Stimulated activated CD8-positive, alpha-beta memory T cell treated with anti-CD3 and anti-CD28 coated beads, Interleukin-4, amount 100 ng/mL, for 24 hours (primary cell): Measurements from ENCODE around the gene GFER.

Source experiments
- DNase-seq: peaks from one replicate; pipeline ENCODE4 v3.0.0-alpha.2; 2020; ENCODE audit warnings: low read depth

Gene GFER

DNA sequence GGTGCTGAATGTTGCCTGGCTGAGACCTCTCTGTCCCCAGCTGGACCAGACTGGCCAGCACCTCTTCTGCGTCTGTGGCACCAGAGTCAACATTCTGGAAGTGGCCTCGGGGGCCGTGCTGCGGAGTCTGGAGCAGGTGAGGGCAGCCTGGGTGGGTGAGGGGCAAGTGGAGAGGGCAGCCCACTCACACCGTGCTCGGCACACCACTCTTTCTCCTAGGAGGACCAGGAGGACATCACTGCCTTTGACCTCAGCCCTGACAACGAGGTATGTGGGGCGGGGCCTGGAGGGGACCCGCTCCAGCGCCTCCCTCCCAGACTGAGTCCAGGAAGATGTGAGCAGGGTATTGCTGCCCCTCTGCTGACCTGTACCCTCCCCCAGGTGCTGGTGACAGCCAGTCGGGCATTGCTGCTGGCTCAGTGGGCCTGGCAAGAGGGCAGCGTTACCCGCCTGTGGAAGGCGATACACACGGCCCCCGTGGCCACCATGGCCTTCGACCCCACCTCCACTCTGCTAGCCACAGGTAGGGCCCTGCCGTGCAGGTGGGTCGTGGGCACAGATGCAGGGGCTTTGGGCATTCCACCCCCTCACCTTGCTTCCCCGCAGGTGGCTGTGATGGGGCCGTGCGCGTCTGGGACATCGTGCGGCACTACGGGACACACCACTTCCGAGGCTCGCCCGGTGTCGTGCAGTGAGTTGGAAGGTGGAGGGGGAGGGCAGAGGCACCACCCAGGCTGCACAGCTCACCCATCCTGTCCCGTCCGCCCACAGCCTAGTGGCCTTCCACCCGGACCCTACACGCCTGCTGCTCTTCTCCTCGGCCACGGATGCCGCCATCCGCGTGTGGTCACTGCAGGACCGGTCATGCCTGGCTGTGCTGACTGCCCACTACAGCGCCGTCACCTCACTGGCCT, 9.6 kb upstream of the GFER start:
- DNase-seq: no peak

DNA sequence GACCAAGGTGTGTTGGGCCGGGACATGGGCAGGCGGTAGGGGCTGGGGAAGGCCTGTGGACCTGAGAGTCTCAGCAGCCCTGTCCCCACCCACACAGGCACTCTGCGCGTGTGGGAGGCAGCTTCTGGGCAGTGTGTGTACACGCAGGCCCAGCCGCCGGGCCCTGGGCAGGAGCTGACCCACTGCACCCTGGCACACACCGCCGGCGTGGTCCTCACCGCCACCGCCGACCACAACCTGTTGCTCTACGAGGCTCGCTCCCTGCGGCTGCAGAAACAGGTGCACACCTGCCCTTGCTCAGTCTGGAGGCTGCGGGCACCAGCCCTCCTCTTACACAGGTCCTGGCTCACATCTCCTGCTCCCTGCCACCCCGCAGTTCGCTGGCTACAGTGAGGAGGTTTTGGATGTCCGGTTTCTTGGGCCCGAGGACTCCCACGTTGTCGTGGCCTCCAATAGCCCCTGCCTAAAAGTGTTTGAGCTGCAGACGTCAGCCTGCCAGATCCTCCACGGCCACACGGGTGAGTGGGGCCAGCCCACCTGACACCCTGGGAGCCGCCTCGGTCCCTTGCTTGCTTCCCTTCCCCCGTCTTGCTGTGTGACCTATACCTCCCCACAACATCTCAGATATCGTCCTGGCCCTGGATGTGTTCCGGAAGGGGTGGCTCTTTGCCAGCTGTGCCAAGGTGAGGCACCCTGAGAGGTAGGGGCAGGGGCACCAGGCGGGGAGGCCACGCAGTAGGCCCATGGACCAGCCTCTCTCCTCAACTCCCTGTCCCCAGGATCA, 8.4 kb upstream of the GFER start:
- no peak for DNase-seq

DNA sequence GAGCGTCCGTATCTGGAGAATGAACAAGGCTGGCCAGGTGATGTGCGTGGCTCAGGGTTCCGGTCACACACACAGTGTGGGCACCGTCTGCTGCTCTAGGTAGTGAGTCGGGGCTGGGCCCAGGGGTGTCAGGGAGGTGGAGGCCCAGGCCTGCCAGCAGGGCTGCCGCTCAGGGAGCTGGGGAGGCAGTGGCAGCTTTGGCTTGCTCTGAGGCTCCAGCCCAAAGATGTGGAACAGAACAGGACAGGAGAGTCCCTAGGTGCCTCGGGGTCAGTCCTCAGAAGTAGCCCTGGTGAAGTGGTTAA, 7.8 kb upstream of the GFER start:
- DNase-seq: no peak

DNA sequence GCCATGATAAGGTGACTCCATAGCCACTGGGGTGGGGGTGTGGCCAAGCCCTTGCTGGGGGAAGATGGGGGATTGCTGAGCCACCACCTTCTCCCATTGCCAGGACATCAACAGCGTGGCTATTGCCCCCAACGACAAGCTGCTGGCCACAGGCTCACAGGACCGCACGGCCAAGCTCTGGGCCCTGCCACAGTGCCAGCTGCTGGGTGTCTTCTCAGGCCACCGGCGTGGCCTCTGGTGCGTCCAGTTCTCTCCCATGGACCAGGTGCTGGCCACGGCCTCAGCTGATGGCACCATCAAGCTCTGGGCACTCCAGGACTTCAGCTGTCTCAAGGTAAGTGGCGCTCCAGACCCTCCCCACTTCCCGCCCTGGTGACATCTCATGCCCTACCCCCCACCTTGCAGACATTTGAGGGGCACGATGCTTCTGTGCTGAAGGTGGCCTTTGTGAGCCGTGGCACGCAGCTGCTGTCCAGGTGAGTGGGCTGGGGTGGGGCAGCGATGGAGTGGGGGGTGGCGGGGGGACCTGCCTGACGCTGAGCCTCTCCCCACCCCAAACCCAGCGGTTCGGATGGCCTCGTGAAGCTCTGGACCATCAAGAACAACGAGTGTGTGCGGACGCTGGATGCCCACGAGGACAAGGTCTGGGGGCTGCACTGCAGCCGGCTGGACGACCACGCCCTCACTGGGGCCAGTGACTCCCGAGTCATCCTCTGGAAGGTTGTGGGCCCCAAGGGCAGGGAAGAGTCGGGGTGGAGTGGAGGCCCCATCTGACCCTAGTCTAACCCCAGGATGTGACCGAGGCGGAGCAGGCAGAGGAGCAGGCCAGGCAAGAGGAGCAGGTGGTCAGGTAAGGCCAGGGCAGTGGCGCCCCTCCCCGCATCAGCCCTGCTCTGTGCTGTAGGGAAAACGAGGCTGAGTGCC, 6.8 kb upstream of the GFER start:
- DNase-seq: no peak

DNA sequence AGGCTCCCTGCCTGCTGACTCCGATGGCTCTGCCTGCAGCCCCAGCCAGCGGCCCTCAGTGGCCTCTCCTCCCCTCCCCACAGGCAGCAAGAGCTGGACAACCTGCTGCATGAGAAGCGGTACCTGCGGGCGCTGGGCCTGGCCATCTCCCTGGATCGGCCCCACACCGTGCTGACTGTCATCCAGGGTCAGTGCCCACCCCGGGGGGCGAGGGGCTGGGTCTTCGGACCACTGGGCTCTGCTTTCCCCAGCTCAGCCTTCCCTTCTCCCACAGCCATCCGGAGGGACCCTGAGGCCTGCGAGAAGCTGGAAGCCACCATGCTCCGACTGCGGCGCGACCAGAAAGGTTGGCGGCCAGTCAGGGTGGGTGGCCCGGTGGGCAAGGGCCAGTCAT, 6.1 kb upstream of the GFER start:
- no peak for DNase-seq

DNA sequence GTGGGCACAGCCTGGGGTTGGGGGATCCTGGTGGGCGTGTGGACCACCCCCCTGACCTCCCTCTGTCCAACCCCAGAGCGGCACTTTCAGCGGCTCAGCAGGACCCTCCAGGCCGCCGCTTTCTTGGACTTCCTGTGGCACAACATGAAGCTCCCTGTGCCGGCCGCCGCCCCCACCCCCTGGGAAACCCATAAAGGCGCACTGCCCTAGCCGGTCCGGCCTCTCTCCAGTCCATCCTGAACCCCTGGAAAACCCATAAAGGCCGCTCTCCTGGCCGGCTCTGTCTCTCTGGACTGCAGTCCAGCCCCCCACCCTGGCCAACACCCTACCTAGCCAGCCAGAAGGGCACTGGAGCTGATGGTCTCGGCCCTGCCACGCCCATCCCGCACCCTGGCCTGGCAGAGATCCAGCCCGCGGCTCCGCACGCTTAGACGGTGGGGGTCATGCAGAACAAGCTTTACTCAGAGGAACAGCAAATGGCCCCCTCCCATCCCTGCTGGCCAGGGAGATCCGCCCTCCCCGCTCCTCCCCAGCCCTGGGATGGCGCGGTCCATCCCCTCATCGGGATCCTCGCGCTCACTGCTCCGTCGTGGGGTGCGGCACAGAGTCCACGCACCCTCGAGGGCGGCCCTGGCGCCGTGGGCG, 5.4 kb upstream of the GFER start:
- DNase-seq: no peak

DNA sequence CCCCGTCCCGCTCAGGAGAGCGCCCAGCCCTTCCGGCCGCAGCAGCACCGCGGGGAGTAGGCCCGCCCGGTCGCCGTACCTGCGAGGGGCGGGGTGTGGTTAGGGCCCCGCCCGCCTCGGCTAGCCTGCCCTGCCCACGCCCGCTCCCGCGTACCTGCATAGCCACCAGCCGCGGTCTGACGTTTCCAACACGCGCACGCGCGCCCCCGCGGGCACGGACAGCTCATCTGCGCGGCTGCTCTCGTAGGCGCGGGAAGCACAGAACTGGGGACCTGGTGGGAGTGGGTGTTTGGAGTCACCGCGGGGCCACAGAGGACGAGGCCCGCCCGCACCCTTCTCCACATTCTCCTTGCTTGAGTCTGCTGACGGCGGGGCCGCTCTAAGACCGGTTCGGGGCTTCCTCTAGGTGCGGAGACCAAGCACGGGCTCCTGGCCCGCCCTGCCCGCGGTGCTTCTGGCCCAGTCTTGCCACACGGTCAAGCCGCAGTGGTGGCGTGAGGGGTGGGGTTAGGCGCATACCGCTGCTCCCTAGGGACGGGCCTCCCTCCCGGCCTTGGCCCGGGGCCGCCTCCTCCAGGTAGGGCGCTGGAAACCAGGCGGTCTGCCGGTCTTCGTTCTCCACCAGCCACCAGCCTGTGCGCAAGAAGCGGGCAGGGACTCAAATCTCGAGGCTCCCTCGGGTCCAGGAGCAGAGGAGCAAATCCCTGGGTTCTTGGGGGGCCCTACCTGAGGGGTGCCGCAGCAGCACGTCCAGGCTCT, 4.5 kb upstream of the GFER start:
- no peak for DNase-seq

DNA sequence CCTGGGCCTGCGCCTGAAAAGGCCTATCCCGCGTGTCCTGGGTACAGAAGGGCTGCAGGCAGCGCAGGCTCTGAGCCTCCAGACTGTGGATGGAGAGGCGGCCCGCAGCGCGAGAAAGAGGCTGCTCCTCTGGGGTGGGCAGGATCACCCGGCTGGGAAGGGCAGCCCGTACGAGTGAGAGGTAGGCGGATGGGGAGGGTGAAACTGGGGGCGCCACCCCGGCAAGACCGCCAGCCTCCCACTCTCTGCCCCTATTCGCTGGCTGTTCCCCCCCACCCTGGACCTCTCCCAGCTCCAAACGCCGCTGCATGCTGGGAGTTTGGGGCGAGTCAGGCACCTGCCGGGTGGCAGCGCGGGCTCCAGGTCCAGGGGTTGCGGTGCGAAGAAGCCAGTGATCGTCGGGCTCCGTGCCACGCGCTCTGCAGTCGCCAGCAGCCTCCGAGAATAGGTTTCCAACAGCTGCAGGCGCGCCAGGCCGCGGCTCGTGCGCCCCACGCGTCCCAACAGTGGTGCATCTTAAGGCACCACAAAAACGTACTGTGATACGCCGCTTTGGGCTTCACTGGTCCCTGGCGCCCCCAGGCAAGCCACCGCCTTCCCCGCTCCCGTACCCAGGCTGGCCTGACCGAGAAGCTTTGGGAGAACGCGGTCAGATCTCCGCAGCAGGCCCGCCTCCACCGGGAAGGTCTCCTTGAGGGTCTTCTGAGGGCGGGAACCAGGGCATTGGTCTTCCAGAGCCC, 3.8 kb upstream of the GFER start:
- no peak for DNase-seq

DNA sequence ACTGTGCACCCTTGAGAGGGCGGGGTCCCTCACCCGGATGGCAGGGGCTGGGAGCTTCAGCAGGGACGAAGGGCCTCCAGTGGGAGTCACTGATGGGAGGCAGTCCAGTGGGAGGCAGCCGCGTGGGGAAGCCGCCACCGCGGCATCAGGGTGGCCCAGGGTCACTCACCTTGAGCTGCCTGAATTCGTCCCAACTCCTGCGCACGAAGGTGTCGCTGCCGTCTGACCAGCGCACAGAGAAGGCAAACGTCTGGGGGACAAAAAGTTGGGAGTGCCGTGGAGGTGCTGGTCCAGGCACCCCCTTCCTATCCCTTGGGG, 3.3 kb upstream of the GFER start:
- no peak for DNase-seq

DNA sequence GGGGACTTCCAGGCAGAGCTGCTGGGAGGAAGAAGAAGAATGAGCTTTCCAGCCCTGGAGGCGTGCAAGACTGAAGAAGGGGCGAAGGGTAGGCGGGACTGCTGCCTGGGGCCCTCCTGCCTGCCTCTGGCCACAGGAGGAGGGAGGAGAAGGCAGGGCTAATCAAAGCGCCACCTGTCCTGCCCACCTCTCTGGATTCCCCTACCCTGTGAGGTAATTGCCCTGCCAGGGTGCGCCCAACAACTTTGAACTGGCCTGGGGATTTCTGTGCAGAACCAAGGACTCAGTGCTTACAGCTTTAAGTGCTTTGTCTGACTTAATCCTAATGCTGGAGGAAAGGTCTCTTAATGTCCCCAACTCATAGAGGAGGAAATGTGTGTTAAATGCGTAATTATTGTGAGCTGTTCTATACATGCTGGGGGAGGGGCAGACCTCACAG, 2.6 kb upstream of the GFER start, which contains the start of gene NOXO1:
TSS of gene NOXO1 (minus strand) at position 72 of the 439 bp plus-strand sequence. CDS start 290 bp downstream, outside the sequence.
- no peak for DNase-seq

DNA sequence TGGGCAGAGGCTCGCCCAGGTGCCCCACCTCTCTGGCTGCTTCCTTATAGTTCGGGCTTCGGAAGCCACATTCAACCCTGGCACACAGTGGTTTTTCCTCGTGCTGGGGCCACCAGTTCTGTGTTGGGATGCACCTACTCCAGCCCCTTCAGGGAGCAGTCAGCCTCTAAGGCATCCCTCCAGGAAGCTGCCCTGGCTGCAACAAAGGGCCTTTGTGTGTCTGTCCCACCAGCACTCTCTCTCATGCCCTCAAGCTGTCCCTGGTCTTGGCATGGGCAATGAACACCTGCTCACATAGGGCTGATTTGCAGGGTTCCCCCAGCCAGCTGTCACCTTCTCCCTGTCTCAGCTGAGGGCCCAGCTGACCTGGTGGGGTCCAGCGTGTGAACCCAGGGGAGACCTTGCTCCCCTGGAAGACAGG, 2.0 kb upstream of the GFER start:
- no peak for DNase-seq

DNA sequence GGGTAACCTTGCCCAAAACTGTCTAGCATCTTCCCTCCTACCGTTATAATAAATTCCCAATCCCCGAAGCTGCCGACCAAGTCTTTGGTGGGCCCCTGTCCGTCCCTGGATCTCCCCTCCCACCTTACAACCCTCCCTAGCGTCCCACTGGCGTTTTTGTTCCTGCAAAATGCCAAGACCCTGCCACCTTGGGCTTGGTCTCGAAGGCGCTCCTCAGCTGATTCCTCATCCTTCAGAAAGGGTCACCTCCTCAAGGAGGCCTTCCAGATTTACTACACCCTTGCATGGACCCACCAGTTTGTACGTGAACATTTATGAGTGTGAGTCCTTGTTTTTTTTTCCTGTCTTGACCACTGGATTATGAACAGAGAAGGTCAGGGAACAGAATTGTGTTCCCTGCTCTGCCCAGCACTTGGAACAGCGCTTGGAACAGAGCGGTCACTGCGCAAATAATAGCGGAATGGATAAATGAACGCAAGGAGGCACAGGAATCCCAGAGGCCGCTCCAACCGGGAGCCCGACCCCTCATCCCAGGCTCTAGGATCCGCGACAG, 926 bp upstream of the GFER start:
- no peak for DNase-seq

DNA sequence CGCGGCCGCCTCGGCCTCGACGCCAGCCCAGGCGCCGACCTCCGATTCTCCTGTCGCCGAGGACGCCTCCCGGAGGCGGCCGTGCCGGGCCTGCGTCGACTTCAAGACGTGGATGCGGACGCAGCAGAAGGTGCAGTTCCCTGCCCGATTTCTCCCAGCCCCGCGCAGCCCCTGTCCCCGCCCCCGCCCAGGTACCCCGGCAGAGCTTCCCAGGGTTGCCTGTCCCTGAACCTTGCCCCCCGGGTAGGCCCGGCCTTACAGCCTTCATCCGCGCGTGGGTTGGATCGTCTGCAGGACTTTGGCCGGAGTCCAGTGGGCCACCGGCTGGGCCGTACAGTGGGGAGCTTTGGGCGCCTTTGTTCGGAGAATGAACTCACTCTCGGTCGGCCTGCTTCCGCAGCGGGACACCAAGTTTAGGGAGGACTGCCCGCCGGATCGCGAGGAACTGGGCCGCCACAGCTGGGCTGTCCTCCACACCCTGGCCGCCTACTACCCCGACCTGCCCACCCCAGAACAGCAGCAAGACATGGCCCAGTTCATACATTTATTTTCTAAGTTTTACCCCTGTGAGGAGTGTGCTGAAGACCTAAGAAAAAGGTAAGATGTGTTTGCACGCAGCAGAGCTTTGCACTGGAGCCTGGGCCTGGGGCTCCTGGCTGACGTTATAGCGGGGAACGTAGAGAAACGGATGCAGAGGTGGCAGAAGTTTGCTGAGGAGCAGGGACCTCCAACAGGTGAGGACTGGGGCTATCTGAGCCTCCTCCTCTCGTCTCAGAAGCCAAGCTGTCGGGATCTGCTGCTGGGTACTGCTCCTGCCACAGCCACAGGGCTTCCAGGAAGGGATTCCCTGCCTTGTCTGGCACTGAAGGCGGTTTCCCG, 593 bp downstream of the GFER start:
- DNase-seq: no peak

DNA sequence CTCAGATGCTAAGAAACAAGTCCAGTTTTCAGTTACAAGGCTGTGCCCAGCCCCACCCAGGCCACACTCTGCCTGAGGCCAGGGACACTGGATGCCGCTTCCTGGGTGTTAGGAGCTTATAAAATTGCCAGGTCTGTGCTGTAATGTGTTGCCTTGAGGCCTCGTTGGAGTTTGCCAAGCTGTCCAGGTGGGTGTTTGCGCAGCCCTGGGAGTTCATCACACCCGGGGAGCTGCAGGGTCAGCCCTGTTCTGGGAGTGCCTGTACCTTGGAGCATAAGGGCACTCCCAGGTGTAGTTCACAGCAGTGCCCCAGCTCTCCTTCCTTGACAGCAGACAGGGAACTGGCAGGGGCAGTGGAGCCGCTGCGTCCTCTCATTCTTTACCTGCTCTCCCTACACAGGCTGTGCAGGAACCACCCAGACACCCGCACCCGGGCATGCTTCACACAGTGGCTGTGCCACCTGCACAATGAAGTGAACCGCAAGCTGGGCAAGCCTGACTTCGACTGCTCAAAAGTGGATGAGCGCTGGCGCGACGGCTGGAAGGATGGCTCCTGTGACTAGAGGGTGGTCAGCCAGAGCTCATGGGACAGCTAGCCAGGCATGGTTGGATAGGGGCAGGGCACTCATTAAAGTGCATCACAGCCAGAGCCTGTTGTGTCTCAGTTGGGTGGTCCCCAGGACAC, 1.6 kb downstream of the GFER start:
- no peak for DNase-seq

DNA sequence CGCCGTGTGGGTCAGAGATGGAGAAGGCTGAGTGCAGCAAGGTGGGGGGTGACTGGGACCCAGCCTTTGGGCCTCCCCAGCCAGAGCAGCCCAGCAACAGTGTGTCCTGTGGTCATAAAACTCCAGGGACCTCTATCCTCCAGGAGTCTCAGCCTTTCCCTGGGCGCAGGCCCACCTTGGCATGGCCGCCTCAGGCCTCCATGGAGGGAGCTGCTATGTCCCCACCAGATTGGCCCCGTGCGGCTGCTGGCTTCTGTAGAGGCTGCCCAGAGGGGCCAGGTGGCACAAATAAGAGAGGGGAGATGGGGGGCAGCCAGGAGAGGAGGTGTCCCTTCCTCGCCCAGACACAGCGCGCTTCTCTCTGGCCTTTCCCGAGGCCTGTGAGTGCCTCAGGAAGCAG, 3.2 kb downstream of the GFER start:
- DNase-seq: no peak

DNA sequence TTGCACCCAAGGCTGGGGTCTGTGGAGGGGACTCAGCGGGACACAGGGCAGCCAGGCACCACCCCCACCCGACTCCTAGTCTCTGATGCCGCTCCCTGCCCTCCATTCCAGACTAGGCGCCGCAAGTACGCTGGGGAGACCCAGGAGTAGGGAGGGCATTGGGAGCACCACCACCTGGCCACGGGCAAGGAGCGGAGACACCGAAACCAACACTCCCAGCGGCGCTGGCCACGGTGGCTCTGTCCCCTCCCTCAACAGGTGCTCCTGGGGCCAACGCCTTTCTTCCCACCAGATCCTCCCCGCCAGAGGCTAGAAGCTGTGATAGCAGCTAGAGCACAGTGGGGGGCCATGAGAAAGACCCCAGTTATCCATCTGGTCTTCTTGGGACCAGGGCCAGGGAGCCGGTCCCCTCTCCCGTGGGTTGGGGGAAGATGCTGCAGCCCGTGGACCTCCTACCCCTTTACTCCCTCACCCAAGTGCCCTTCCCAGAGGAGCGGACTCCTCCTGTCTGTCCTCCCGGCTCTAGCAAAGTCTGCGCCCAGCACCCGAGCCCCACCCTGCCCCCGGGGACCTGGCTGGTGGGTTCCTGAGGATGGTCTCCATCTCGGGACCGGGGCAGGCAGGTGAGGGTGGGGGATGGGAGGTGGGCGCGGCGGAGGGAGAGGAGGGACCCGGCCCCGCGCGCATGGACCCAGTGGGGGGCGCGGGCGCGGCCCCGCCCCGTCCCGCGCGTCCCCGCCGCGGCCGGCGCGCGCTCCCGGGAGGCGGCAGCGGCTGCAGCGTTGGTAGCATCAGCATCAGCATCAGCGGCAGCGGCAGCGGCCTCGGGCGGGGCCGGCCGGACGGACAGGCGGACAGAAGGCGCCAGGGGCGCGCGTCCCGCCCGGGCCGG, 5.5 kb downstream of the GFER start, which contains the start of gene SYNGR3:
TSS of gene SYNGR3 (plus strand) at position 762 of the 892 bp plus-strand sequence. CDS start 133 bp downstream, outside the sequence.
- no peak for DNase-seq

DNA sequence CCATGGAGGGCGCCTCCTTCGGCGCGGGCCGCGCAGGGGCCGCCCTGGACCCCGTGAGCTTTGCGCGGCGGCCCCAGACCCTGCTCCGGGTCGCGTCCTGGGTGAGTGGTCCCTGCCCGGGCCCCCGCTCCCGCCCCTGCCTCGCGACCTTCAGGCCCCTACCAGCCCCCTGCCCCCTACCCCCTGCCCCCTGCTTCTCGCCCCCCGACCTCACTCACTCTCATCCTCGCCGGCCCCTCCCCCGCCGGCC, 6.0 kb downstream of the GFER start:
- no peak for DNase-seq
